A549 (cell line): ENCODE results near the gene PHF21A. TPM values are rescaled to one million over a fixed set of nuclear protein-coding genes. Genes with fewer than 3 reads are reported as not detected.

Experiments used
- ATAC-seq, 2 experiments: fragments of 200-7000 bp in 1 of 2; fragments of >200 bp in 1 of 2; cut with Nextera tagmentation in 1 of 2; cut with Tn5 transposase in 1 of 2; 3 replicates each; pipeline versions ENCODE4 v1.8.0 to v1.9.1; 2018 to 2020; ENCODE audit warnings: mild to moderate bottlenecking in 1 of 2, moderate library complexity in 1 of 2
- CTCF ChIA-PET: fragments of 300-600 bp; sonication (Branson Sonifier 250); formaldehyde crosslinking; extraction: SDS; loops from one replicate; lab custom pipeline; 2021; ENCODE audit warnings: antibody characterized with exemption, inconsistent platforms; lab: Yijun Ruan, JAX
- POLR2A ChIA-PET: fragments of 350-600 bp; formaldehyde crosslinking; extraction: SDS; loops from one replicate; lab custom pipeline; 2021; ENCODE audit warnings: antibody characterized with exemption, inconsistent platforms; lab: Yijun Ruan, JAX
- DNase-seq, 2 experiments: peaks; one replicate each; pipeline versions ENCODE4 v3.0.0 to v3.0.0-alpha.2; 2011 to 2016; ENCODE audit warnings: low read depth in 1 of 2, low spot score in 1 of 2
- FAIRE-seq: peaks from 2 replicates; lab custom pipeline; 2011; peaks lifted over from hg19 to GRCh38; lab: Jason Lieb, UNC
- H3K27ac ChIP-seq, 2 experiments: fragments of >200 bp; sonication (Bioruptor Twin); formaldehyde crosslinking; 3 replicates each; pipeline ENCODE4 v1.5.1; 2016 to 2017
- H3K4me1 ChIP-seq: fragments of >200 bp; sonication (Bioruptor Twin); formaldehyde crosslinking; 3 replicates; pipeline ENCODE4 v1.6.1; 2016
- H3K4me2 ChIP-seq: fragments of >200 bp; sonication (Bioruptor Twin); formaldehyde crosslinking; 3 replicates; pipeline ENCODE4 v1.6.1; 2016
- H3K4me3 ChIP-seq: fragments of >200 bp; sonication (Bioruptor Twin); formaldehyde crosslinking; 3 replicates; pipeline ENCODE4 v1.5.1; 2016
- H3K9me3 ChIP-seq: fragments of >200 bp; sonication (Bioruptor Twin); formaldehyde crosslinking; 3 replicates; pipeline ENCODE4 v1.6.1; 2016
- CBX8 ChIP-seq: fragments of 200-600 bp; sonication (generic); IDR thresholded peaks from 2 replicates; pipeline ENCODE4 v1.6.1; 2016
- CTCF ChIP-seq: fragments of >200 bp; sonication (Bioruptor Twin); formaldehyde crosslinking; IDR thresholded peaks from 3 replicates; pipeline ENCODE4 v1.5.1; 2016
- EHMT2 ChIP-seq: fragments of 200-600 bp; sonication (generic); IDR thresholded peaks from 2 replicates; pipeline ENCODE4 v1.6.1; 2016; ENCODE audit warnings: antibody characterized with exemption, low read depth, mild to moderate bottlenecking, moderate library complexity
- ELK1 ChIP-seq: fragments of 150-350 bp; IDR thresholded peaks from 2 replicates; pipeline ENCODE4 v1.6.1; 2014; ENCODE audit warnings: low read depth, mild to moderate bottlenecking, low read length
- EP300 ChIP-seq, 2 experiments: fragments of >200 bp; sonication (Bioruptor Twin); formaldehyde crosslinking; IDR thresholded peaks; 2 replicates in 1 of 2; 3 replicates in 1 of 2; pipeline ENCODE4 v1.6.1; 2016 to 2017
- FOSL2 ChIP-seq, 2 experiments: fragments of 450-650 bp in 1 of 2; fragments of >200 bp in 1 of 2; sonication (Bioruptor Twin) in 1 of 2; formaldehyde crosslinking; IDR thresholded peaks; 2 replicates each; pipeline versions ENCODE4 v1.5.0 to v1.6.1; 2016 to 2020; ENCODE audit warnings: mild to moderate bottlenecking in 1 of 2, moderate library complexity in 1 of 2
- HDAC2 ChIP-seq: fragments of 200-600 bp; sonication (generic); IDR thresholded peaks from 2 replicates; pipeline ENCODE4 v1.6.1; 2016
- HOXA7 ChIP-seq: fragments of 250-450 bp; sonication (Bioruptor Pico); IDR thresholded peaks from 2 replicates; pipeline ENCODE4 v1.5.0; 2020; ENCODE audit warnings: mild to moderate bottlenecking, moderate library complexity
- HOXB5 ChIP-seq: fragments of 250-450 bp; sonication (Bioruptor Pico); IDR thresholded peaks from 2 replicates; pipeline ENCODE4 v1.5.0; 2020; ENCODE audit warnings: mild to moderate bottlenecking, moderate library complexity
- JUNB ChIP-seq: fragments of >200 bp; sonication (Bioruptor Twin); formaldehyde crosslinking; IDR thresholded peaks from 2 replicates; pipeline ENCODE4 v1.6.1; 2016
- MAFK ChIP-seq: fragments of 450-650 bp; IDR thresholded peaks from 2 replicates; pipeline ENCODE4 v1.6.1; 2014; ENCODE audit not compliant: partially characterized antibody
- RAD21 ChIP-seq, 2 experiments: fragments of >200 bp in 1 of 2; sonication (Bioruptor Twin) in 1 of 2; formaldehyde crosslinking in 1 of 2; IDR thresholded peaks in 1 of 2; conservative IDR thresholded peaks in 1 of 2; 2 replicates in 1 of 2; 3 replicates in 1 of 2; pipeline ENCODE4 v1.6.1; 2012 to 2018; ENCODE audit warnings: inconsistent platforms in 1 of 2
- RARB ChIP-seq: fragments of 250-450 bp; sonication (Bioruptor Pico); IDR thresholded peaks from 2 replicates; pipeline ENCODE4 v1.8.0; 2021; ENCODE audit warnings: mild to moderate bottlenecking, moderate library complexity
- RNF2 ChIP-seq: fragments of 200-600 bp; sonication (generic); IDR thresholded peaks from 2 replicates; pipeline ENCODE4 v1.6.1; 2016; ENCODE audit warnings: low read depth, mild to moderate bottlenecking, antibody characterized with exemption, moderate library complexity, borderline replicate concordance
- SMC3 ChIP-seq: fragments of >200 bp; sonication (Bioruptor Twin); formaldehyde crosslinking; IDR thresholded peaks from 3 replicates; pipeline ENCODE4 v1.6.1; 2018; ENCODE audit warnings: inconsistent platforms
- SREBF2 ChIP-seq: fragments of 450-650 bp; IDR thresholded peaks from 2 replicates; pipeline ENCODE4 v1.6.1; 2014; ENCODE audit warnings: mild to moderate bottlenecking, moderate library complexity
- WGBS: methylation state at CpG from one replicate; pipeline ENCODE4 v1.1.6; 2017; ENCODE audit errors: missing lambda C conversion rate; 5-methylcytosine and 5-hydroxymethylcytosine counted together
- polyA plus RNA-seq, 4 experiments: library from polyadenylated mRNA; depleted of rRNA in 3 of 4; stranded (reverse); fragments of >200 nt; fragmentation: RNase III in 1 of 4; extraction: RNeasy Plus Mini Kit Qiagen cat#74134 plus additional on column Dnase treatment in 1 of 4; gene quantifications; 2 replicates in 3 of 4; 3 replicates in 1 of 4; pipeline ENCODE4 v1.2.3, GENCODE V29; 2011 to 2017

PHF21A gene
- polyA plus RNA-seq, 2 of the 4 experiments (the other 2 are of a cell fraction), result 20.0 to 31.9 TPM

GRCh38 chr11:46009647-46010046 is 111.6 kb downstream of the PHF21A start:
- H3K9me3 ChIP-seq, result no peaks in the 10 kb centered on the region
- WGBS, result 85% methylated on average over 2 of the region's 2 CpGs
- POLR2A ChIA-PET, result no interaction called here
- H3K4me2 ChIP-seq, result no peak overlapping the region
- no peak for FAIRE-seq
- no peaks in the 10 kb centered on the region for H3K4me1 ChIP-seq
- TF ChIP-seq HDAC2, result no peak
- no peak for TF ChIP-seq SREBF2
- no peak for TF ChIP-seq RARB (CRISPR knock-in tag)
- TF ChIP-seq HOXA7, result no peak
- no peak for TF ChIP-seq SMC3
- TF ChIP-seq EP300 (IDR thresholded peaks at IDR 0.05), result no peak
- TF ChIP-seq, all 56 proteins: peak for 0
- Histone ChIP-seq H3K4me3 (no peak overlapping the region), H3K27ac (no peak overlapping the region)
- CTCF ChIA-PET, result interaction anchor here (0.6 kb wide), 1 partner anchor 44 kb away, joined by 3 read pairs; no protein-coding TSS in a partner anchor
- ATAC-seq (no peak), DNase-seq (no peak)

GRCh38 chr11:46006418-46007070 is 114.7 kb downstream of the PHF21A start:
- POLR2A ChIA-PET, result interaction anchor here (0.6 to 1.0 kb wide), 2 partner anchors 116 to 160 kb away, joined by 3 read pairs; no protein-coding TSS in a partner anchor

GRCh38 chr11:46003572-46003971 is 117.7 kb downstream of the PHF21A start:
- no peak for FAIRE-seq
- peaks cover 4% of the 10 kb centered on the region; the same call in 1 of the 3 replicates for H3K4me1 ChIP-seq
- DNase-seq, result no peak
- WGBS, result 90% methylated on average over 2 of the region's 2 CpGs
- H3K27ac ChIP-seq, result no peak overlapping the region
- ATAC-seq, result no peak
- CTCF ChIA-PET, result interaction anchor here (0.6 to 1.9 kb wide), 6 partner anchors 10 to 209 kb away, joined by 3 to 20 read pairs (median 3); no protein-coding TSS in a partner anchor
- POLR2A ChIA-PET, result no interaction called here
- H3K9me3 ChIP-seq, result no peaks in the 10 kb centered on the region
- TF ChIP-seq JUNB (no peak), EHMT2 (no peak), RNF2 (no peak), SREBF2 (no peak), FOSL2 (IDR thresholded peaks at IDR 0.05) (no peak), FOSL2 (CRISPR knock-in tag; IDR thresholded peaks at IDR 0.05) (no peak)
- no peak overlapping the region for H3K4me3 ChIP-seq
- no peak overlapping the region for H3K4me2 ChIP-seq

More at GRCh38 chr11:46006418-46007070, 114.7 kb downstream of the PHF21A start:
- peak; percentile 88 to 94 for ATAC-seq
- H3K27ac ChIP-seq, result no peak overlapping the region
- no peak overlapping the region for H3K4me2 ChIP-seq
- FAIRE-seq, result peak; percentile 54
- CTCF ChIA-PET, result interaction anchor here (0.6 to 2.6 kb wide), 36 partner anchors 10 to 896 kb away, joined by 3 to 37 read pairs (median 4); no protein-coding TSS in a partner anchor
- DNase-seq, result peak; percentile 73 to 74
- no peaks in the 10 kb centered on the region for H3K9me3 ChIP-seq
- 39% methylated on average over 5 of the region's 5 CpGs for WGBS
- peaks cover 4% of the 10 kb centered on the region; the same call in 1 of the 3 replicates for H3K4me1 ChIP-seq
- TF ChIP-seq CTCF (peak; percentile 82), MAFK (no peak), SMC3 (peak; percentile 47; the same call in 2 of the 3 replicates), ELK1 (no peak), HOXB5 (CRISPR knock-in tag) (no peak), CBX8 (no peak), RAD21 (conservative IDR thresholded peaks at IDR 0.05 in 1 of 2, IDR thresholded peaks at IDR 0.05 in 1 of 2) (peak; percentile 66 to 76), FOSL2 (IDR thresholded peaks at IDR 0.05) (no peak), FOSL2 (CRISPR knock-in tag; IDR thresholded peaks at IDR 0.05) (no peak)
- TF ChIP-seq, all 56 proteins: peak for 3
- no peak overlapping the region for H3K4me3 ChIP-seq
